GM12864 (cell line): ENCODE data around the gene NSG1.

Source experiments
- DNase-seq: peaks from one replicate; pipeline ENCODE4 v3.0.0-alpha.2; 2011; ENCODE audit warnings: low read depth
- H3K4me3 ChIP-seq: 2 replicates; pipeline ENCODE4 v1.5.1; 2011; ENCODE audit warnings: mild to moderate bottlenecking, low read depth, low read length, control low read depth
- CTCF ChIP-seq: IDR thresholded peaks from 2 replicates; pipeline ENCODE4 v1.5.1; 2011; ENCODE audit warnings: low read depth, mild to moderate bottlenecking, moderate library complexity, low read length, control low read depth, inconsistent platforms; ENCODE audit errors: missing control alignments

The NSG1 gene

GRCh38 chr4:4397441-4397819 is 10.5 kb downstream of the NSG1 start:
- H3K4me3 ChIP-seq: no peak overlapping the region
- TF ChIP-seq CTCF: no peak

GRCh38 chr4:4398430-4398829 is 11.5 kb downstream of the NSG1 start:
- TF ChIP-seq CTCF: no peak
- DNase-seq: no peak

More at GRCh38 chr4:4397441-4397819, 10.5 kb downstream of the NSG1 start:
- no peak for DNase-seq

DNA sequence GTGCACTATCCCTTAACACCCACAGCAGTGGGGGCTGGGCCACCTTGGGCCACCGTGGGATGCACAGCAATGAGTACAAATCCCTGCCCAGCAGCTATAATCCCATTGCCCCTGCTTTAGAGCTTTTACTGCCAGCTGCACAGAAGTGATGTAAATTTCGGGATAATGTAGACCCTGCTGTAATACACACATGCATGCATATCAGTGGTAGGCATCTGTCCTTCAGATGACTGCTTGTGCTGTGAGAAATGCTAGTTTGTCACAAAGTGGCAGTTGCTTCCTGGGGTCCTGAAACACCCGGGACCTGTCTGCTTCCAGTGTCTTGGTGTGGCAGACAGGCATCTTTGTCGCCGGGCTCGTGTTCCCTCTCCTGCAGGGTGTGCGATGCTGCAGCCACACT is 14.1 kb downstream of the NSG1 start:
- no peak for TF ChIP-seq CTCF
- no peak overlapping the region for H3K4me3 ChIP-seq
- no peak for DNase-seq

More at GRCh38 chr4:4398430-4398829, 11.5 kb downstream of the NSG1 start:
- no peak overlapping the region for H3K4me3 ChIP-seq

DNA sequence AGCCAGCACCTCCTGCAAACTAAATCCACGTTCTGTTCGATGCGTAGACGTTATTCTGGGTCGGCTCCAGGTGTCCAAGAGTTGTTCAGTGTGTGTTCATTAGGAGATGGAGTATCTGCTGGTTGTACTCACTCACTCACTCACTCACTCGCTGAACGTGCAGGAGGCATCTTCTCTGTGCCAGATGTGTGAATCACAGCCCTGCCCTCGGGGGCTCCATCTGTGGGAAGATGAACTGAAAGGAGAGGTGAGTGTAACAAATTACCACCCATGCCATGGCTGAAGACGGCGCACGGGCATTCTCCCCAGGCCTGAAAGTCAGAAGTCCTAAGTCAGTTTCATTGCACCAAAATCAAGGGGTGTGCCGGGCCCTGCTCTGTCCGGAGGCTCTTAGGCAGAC is 16.1 kb downstream of the NSG1 start:
- no peak for TF ChIP-seq CTCF
- no peak overlapping the region for H3K4me3 ChIP-seq
- no peak for DNase-seq

- no peak overlapping the region for H3K4me3 ChIP-seq
- DNase-seq: no peak
- no peak for TF ChIP-seq CTCF
Measured at GRCh38 chr4:4405358-4405962, 18.6 kb downstream of the NSG1 start.

- TF ChIP-seq CTCF: no peak
- H3K4me3 ChIP-seq: no peak overlapping the region
- no peak for DNase-seq
Measured at GRCh38 chr4:4406455-4407298, 19.8 kb downstream of the NSG1 start.
